Heart left ventricle (tissue), 16 donors: ENCODE results near the gene SMAD9. TPM values are rescaled to one million over a fixed set of nuclear protein-coding genes. Genes with fewer than 3 reads are reported as not detected.

Experiments
- ATAC-seq, 4 donors: fragments of 200-7000 bp; cut with Tn5 transposase; one replicate each; pipeline ENCODE4 v1.9.1; 2020 to 2022; ENCODE audit warnings: moderate library complexity in 4 of 4, mild to moderate bottlenecking in 3 of 4, moderate number of reproducible peaks in 1 of 4
- DNase-seq, 5 donors: peaks; one replicate each; pipeline ENCODE4 v3.0.0-alpha.2; 2020
- H3K27ac ChIP-seq, 12 donors: fragments of 200-600 bp; sonication (generic) in 4 of 12; one replicate each; pipeline versions ENCODE4 v1.5.0 to v1.8.0; 2016 to 2022; ENCODE audit warnings: mild to moderate bottlenecking in 2 of 12
- H3K27me3 ChIP-seq, 9 donors: fragments of 200-600 bp; sonication (generic) in 2 of 9; one replicate each; pipeline versions ENCODE4 v1.5.1 to v1.8.0; 2016 to 2022; ENCODE audit warnings: mild to moderate bottlenecking in 3 of 9
- H3K36me3 ChIP-seq, 9 donors: fragments of 200-600 bp; sonication (generic) in 2 of 9; one replicate each; pipeline versions ENCODE4 v1.5.0 to v1.8.0; 2018 to 2022; ENCODE audit warnings: mild to moderate bottlenecking in 2 of 9
- H3K4me1 ChIP-seq, 12 donors: fragments of 200-600 bp; sonication (generic) in 4 of 12; one replicate each; pipeline versions ENCODE4 v1.5.0 to v1.8.0; 2016 to 2022; ENCODE audit warnings: mild to moderate bottlenecking in 3 of 12
- H3K4me3 ChIP-seq, 12 donors: fragments of 200-600 bp; sonication (generic) in 4 of 12; one replicate each; pipeline versions ENCODE4 v1.5.0 to v1.8.0; 2017 to 2022; ENCODE audit warnings: mild to moderate bottlenecking in 9 of 12, moderate library complexity in 4 of 12
- H3K9me3 ChIP-seq, 12 donors: fragments of 200-600 bp; sonication (generic) in 4 of 12; one replicate each; pipeline versions ENCODE4 v1.5.0 to v1.8.0; 2016 to 2022; ENCODE audit warnings: mild to moderate bottlenecking in 1 of 12
- POLR2A ChIP-seq, 2 donors: fragments of 450-650 bp; IDR thresholded peaks; one replicate each; pipeline ENCODE4 v1.6.1; 2017; ENCODE audit warnings: antibody characterized with exemption in 2 of 2, mild to moderate bottlenecking in 2 of 2, moderate library complexity in 2 of 2
- WGBS, 4 donors: extraction: QIAGEN DNeasy Blood & Tissue Kit in 2 of 4; methylation state at CpG; one replicate each; pipeline versions ENCODE4 v1.1.5 to v1.1.7; 2013 to 2018; 5-methylcytosine and 5-hydroxymethylcytosine counted together
- intact Hi-C, 10 donors: fragments of 100-400 bp; cut with DNase I; formaldehyde crosslinking; loops; one replicate each; pipeline versions ENCODE4 v1.11.1 to v1.14.2; 2022
- polyA plus RNA-seq, 2 donors: library from polyadenylated mRNA; stranded (reverse); fragments of 200-250 nt; gene quantifications; one replicate each; pipeline ENCODE4 v1.2.3, GENCODE V29; 2013
- total RNA-seq, 9 donors: library from RNA; depleted of rRNA in 2 of 9; stranded (reverse); fragments of >200 nt in 2 of 9; fragmentation: NEBNext Ultra II Directional in 3 of 9; extraction: Animal tissue kit (Norgen Biotek cat#: 25700) in 3 of 9; gene quantifications; one replicate each; pipeline versions ENCODE4 v1.1.0 to v1.2.4, GENCODE V29; 2016 to 2023
- TF ChIP-seq, protein P1 (sequence below), 12 donors: fragments of 200-600 bp; sonication (generic) in 4 of 12; IDR thresholded peaks; one replicate each; pipeline versions ENCODE4 v1.5.0 to v1.8.0; 2018 to 2022; ENCODE audit warnings: antibody characterized with exemption in 12 of 12, mild to moderate bottlenecking in 5 of 12
- donor health status: ischemic (EF 13 %, LVEDD 7.1; RV severe dilation, severe dysfunction).
- donor health status: healthy with polysubstance abuse.
- donor health status: DM: no; HTN: yes; CAD: no.
- donor health status: DM: no; HTN: no; CAD: no.
- donor health status: ischemic (EF 25% LVEDD 6.9; RV normal size, moderate dysfunction).
- donor health status: ischemic (EF 25% LVEDD 5.7; RV mildly dilated, moderate dysfunction).
- donor health status: healthy.
- donor health status: DM: yes; HTN: yes; CAD: no.
- donor health status: ischemic (EF 35%, LVEDD 5.7; RV mildly dilated, moderate dysfunction).
- donor health status: nonischemic (EF 11% LVEDD 7.7; RV severe dilation, severe dysfunction).
- donor health status: DM: yes; HTN: yes; CAD: no.
- donor health status: PGD.
- donor health status: ischemic (EF 29% LVEDD 5.4; RV normal size, mild dysfunction).
- donor health status: nonischemic (EF 23%, LVEDD 6.1; RV moderate dilation, normal function).

SMAD9 gene
- total and polyA plus RNA-seq, 11 donors, result 0.91 to 10.4 (median 4.6) TPM

GRCh38 chr13:36839981-36840380, 80.1 kb downstream of the SMAD9 start:
- 85 to 93% (median 91%) methylated on average over 12 of the region's 12 CpGs for WGBS, 4 donors
- Histone ChIP-seq H3K9me3 (no peaks in the 10 kb centered on the region), H3K4me3 (no peak overlapping the region), H3K27ac (no peak overlapping the region), H3K27me3 (no peaks in the 10 kb centered on the region), H3K4me1 (peaks cover 0 to 15% (median 0%) of the 10 kb centered on the region in 12 donors), H3K36me3 (peaks cover 0 to 9% (median 0%) of the 10 kb centered on the region in 9 donors)
- TF ChIP-seq, protein P1, sequence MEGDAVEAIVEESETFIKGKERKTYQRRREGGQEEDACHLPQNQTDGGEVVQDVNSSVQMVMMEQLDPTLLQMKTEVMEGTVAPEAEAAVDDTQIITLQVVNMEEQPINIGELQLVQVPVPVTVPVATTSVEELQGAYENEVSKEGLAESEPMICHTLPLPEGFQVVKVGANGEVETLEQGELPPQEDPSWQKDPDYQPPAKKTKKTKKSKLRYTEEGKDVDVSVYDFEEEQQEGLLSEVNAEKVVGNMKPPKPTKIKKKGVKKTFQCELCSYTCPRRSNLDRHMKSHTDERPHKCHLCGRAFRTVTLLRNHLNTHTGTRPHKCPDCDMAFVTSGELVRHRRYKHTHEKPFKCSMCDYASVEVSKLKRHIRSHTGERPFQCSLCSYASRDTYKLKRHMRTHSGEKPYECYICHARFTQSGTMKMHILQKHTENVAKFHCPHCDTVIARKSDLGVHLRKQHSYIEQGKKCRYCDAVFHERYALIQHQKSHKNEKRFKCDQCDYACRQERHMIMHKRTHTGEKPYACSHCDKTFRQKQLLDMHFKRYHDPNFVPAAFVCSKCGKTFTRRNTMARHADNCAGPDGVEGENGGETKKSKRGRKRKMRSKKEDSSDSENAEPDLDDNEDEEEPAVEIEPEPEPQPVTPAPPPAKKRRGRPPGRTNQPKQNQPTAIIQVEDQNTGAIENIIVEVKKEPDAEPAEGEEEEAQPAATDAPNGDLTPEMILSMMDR (IDR thresholded peaks at IDR 0.05), result no peak
- no peak for TF ChIP-seq POLR2A (IDR thresholded peaks at IDR 0.05)
- ATAC-seq, result no peak
- intact Hi-C loops, result no loop called here
- DNase-seq, result no peak

DNA sequence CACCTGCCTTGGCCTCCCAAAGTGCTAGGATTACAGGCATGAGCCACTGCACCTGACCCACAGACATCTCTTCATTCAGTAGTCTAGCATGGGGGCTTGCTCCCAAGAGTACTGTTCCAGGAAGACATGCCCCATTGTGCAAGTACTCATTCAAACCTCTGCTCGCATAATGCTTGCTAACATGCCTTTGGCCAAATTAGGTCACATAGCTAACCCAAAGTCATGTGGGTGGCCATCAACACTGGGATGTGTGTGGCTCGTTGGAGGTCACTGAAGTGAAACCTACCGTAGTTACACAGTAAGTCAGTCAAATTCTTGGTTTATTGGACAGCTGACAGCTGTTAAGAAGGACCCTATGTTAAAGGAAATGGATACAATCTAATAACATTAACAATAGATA, 80.8 kb downstream of the SMAD9 start:
- DNase-seq (no peak), ATAC-seq (no peak)
- WGBS, 4 donors, result 74 to 84% (median 82%) methylated on average over 3 of the region's 3 CpGs
- no peaks in the 10 kb centered on the region for H3K9me3 ChIP-seq
- peaks cover 0 to 11% (median 0%) of the 10 kb centered on the region in 9 donors for H3K36me3 ChIP-seq
- TF ChIP-seq, protein P1 (IDR thresholded peaks at IDR 0.05), result no peak
- TF ChIP-seq POLR2A (IDR thresholded peaks at IDR 0.05), result no peak
- no peaks in the 10 kb centered on the region for H3K27me3 ChIP-seq
- H3K27ac ChIP-seq, result no peak overlapping the region
- no peak overlapping the region for H3K4me3 ChIP-seq
- intact Hi-C loops, result no loop called here
- H3K4me1 ChIP-seq, result peaks cover 0 to 15% (median 0%) of the 10 kb centered on the region in 12 donors

GRCh38 chr13:36837354-36838092, 82.5 kb downstream of the SMAD9 start:
- TF ChIP-seq POLR2A (IDR thresholded peaks at IDR 0.05), result no peak
- TF ChIP-seq, protein P1 (IDR thresholded peaks at IDR 0.05), result no peak
- intact Hi-C loops, result no loop called here
- no peak overlapping the region for H3K4me3 ChIP-seq
- peaks cover 0 to 15% (median 0%) of the 10 kb centered on the region in 12 donors for H3K4me1 ChIP-seq
- H3K9me3 ChIP-seq, result no peaks in the 10 kb centered on the region
- ATAC-seq (peak; percentile 89 to 96 (median 94)), DNase-seq (peak in 4 of 5 donors; percentile 21 to 54 (median 36))
- 57 to 91% (median 62%) methylated on average over 2 to 4 of the region's 4 CpGs for WGBS, 4 donors
- peaks cover 0 to 9% (median 0%) of the 10 kb centered on the region in 9 donors for H3K36me3 ChIP-seq
- no peaks in the 10 kb centered on the region for H3K27me3 ChIP-seq
- H3K27ac ChIP-seq, result peak overlapping the region in 9 of 12 donors; percentile 12 to 79 (median 53)

- no peak for DNase-seq
- no peak overlapping the region for H3K27ac ChIP-seq
- H3K36me3 ChIP-seq, result peaks cover 0 to 24% (median 0%) of the 10 kb centered on the region in 9 donors
- intact Hi-C loops, result no loop called here
- TF ChIP-seq, protein P1 (IDR thresholded peaks at IDR 0.05), result no peak
- no peak for TF ChIP-seq POLR2A (IDR thresholded peaks at IDR 0.05)
- H3K9me3 ChIP-seq, result no peaks in the 10 kb centered on the region
- 95 to 100% (median 97%) methylated on average over 3 of the region's 3 CpGs for WGBS, 4 donors
- ATAC-seq, result no peak
- H3K4me3 ChIP-seq, result no peak overlapping the region
- H3K4me1 ChIP-seq, result peaks cover 0 to 15% (median 0%) of the 10 kb centered on the region in 12 donors
- no peaks in the 10 kb centered on the region for H3K27me3 ChIP-seq
These were observed 85.7 kb downstream of the SMAD9 start for GRCh38 chr13:36834299-36834698.
